Stimulated activated CD8-positive, alpha-beta memory T cell treated with anti-CD3 and anti-CD28 coated beads, Interleukin-15, amount 100 ng/mL, for 24 hours (primary cell): ENCODE results near the gene BICD2.

Experiments used
- DNase-seq: peaks from one replicate; pipeline ENCODE4 v3.0.0-alpha.2; 2020; ENCODE audit warnings: low read depth

Gene BICD2

DNA sequence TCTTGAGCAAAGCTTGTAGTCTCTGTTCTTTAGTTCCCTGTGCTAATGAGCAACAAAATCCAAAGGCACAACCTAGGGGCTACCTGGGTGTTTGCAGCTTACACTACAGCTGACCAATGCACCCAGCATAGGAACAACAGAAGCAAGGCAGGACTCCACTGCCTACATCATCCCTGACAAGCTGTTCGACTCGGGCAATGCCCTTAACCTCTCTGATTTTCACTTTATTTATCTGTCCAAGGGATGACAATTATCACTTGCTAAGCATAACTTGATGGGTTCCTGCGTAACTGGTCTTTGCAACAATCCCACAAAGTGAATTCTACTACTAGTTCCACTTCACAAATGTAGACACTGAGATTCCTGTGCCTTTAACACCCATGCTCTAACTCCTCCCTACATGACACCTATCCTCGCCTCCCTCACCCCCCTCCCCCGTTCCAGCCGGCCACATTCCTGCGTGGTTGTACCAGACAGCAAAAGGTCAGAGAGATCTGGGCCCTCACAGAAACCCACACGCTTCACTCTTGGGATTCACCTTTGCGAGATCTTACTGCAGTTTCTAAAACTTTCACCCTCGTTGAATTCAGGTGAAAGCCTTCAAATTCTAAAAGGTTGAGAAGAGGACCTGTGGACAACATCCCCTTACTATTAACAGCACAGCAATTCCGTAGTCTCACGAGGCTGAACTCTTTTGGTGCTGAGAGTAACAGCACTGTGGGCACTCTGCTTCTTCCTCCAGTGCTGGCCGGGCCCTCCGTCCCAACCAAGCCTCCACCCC, 95.7 kb downstream of the BICD2 start:
- no peak for DNase-seq

DNA sequence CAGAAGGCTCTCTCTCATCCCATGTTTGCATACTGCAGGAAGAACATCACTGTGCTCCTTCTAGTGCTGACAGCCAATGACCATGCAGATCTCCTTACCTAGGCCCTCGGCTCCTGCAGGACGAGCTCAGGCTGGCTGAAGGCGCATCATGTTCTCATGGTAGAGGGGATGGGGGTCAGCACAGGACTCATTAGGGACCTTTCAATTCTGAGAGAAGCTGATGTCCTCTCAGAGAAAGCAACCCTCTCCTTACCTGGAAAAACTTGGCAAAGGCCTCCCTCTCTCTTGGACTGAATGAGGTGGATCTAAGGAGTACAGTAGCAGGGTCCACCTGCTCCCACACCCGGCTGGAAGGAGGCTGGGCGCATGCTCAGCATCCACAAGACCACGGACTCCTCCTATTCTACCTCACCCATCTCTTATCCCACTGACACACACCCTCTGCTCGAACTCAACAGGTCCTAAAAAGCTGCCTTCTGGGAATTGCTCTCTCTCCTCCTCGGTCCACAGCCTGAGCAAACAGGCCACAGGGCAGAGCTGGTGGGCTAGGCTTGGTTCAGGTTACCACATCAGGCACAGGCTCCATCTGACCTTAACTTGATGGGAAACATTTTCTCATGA, 97.6 kb downstream of the BICD2 start:
- no peak for DNase-seq

DNA sequence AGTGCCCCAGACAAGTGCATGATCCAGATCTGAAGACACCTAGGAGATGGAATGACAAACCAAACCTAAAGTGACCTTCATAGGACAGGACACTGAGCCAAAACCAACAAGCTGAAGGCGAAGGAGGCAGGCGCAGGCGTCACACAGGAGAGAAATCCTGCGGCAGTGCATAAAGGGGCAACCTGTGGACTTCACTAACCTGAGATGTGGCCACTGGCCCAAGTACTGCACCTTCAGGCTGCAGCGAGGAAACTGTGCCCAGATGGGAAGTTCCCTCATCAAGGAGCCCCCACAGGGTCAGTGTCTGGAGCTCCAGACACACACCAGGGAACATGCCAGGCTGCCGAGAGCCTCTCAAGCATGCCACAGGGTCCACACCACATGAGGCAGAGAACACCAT, 98.4 kb downstream of the BICD2 start:
- no peak for DNase-seq

DNA sequence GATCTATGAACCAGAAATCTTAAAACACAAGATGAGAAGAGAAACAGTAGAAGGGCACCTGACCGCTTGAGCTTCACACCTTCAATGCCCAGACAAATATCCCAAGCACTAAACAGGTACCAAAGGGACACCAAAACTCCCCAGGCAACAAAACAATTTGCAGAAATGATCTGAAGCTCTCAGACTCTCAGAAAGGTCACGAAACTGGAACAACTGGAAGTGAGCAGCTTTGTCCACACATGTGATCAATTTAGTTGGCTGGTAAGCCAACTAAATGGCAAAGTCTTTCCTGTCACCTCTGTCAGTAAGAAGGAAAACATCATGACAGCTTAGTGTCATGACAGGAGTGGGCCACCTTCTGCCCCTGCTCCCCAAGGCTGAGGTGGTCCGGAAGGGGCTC, 98.8 kb downstream of the BICD2 start:
- no peak for DNase-seq

DNA sequence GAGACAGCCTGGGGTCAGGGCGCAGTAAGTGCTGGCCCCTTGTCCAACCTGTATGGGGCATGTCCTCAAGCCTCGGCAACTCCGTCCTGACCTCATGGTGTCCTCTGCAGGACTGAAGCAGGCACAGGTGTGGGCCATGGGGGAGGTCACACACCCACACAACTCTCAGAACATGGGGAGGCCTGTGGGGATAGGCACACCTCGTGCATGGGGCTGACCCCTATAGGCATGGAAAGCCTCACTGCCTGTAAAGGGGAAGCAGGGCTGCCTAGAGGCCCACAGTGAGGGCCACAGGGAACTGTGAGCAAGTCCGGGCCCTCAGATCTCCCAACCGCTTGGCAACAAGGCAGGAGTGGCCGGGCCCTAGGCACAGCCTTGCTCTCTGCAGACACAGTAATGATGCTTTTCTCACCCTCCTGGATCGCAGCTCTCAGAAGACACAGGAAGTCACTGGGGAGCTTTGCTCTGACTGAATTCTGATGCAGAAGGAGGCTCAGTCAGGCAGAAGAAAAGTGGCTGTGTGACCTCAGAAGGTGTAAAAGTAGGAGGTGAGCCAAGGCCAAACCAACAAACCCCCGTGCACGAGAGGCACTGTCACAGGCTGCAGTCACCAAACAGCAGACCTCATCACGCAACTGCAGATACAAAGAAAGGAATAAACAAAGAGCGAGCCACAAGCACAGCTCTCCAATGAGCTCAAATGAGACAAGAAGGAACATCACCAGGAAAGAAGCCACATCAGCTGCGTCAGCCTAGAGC, 100.1 kb downstream of the BICD2 start:
- DNase-seq = no peak

DNA sequence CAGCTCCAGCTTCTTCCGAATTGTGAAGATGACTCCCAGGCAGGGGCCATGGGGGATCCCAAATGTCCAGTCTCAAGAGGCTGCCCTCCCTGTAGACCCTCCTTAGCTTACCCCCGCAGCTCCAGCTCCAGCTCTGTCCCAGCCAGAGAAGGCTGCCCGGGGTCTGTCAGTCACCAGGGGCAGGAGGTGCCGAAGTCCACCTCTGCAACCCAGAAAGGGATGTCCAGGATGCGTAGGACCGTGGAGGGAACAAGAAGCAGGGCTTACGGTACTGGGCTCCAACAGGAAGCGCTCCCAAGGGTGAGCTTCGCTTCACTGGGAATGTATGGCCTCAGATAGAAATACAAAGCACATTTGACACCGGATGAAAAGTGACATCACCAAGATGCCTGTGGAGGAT, 100.7 kb downstream of the BICD2 start:
- DNase-seq = no peak

DNA sequence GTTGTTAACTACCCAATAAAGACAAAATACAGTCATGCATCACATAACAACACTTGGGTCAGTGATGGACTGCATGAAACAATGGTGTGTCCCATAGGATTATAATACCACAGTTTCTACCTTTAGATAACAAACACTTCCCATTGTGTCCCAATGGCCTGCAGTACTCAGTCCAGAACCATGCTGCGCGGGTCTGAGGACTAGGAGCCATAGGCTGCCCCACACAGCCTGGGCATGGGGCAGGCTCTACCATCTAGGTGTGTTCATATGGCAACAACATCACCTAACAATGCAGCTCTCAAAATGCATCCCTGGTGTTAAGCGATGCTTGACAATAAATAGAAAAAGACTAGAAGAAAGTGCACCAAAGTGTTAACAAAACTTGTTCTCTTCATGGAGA, 101.5 kb downstream of the BICD2 start:
- no peak for DNase-seq

DNA sequence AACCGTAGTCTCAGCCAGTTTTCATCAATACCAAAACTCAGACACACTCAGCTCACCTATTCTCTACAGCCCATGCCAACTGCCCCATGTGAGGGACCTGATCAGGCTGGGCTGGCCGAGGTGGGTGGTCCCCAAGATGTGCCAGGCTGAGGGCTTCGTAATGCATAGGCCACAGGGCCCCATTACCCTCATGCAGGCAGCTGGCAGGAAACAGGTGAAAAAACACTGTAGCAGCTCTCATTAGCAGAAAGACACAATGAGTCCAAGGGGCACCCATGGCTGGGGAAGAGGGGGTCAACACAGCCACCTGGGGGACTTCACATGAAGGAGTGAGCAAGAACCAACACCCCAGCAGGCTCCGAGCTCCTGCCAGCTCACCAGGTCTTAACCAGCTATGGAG, 102.9 kb downstream of the BICD2 start:
- DNase-seq = no peak
